ENCODE results near the gene SLC30A9. TPM values are rescaled to one million over a fixed set of nuclear protein-coding genes. Genes with fewer than 3 reads are reported as not detected.

Gene SLC30A9
- total RNA-seq, 4 donors from 2014 or later = 24.5 to 35.6 (median 27.3) TPM

DNA sequence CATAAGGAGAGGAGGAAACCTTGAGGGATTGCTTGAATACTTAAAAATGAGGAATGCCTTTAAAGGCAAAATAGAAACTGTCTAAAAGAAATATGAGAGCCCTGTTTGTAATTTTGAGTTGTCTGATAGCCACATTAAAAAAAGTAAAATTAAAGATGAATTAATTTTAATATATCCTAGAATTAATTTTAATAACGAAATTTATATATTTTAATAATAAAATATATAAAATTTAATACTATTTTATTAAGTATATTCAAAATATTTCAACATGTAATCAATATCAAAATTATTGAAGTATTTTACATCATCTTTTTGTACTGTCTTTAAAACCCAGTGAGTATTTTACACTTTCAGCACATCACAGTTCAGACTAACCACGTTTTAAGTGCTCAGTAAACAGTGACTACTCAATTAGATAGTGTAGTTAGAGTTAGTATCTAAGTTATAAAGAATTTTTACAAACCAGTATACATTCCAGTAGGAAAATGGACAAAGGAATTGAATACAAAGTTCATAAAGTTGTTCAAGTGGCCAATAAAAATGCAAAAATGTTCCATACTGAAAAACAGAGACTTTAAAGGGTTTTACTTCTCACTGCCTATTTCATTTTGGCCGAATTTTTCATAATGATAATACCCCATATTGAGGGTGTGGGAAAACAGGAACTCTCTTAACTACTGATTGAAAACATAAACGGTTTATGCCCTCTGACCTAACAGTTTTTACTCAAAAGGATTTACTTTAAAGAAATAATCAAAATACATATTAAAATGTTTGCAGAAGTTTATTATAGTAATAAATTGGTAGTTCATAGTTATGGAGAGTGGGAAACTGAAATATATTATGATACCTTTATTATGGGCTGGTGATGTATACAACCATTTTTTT, 2.9 kb downstream of the SLC30A9 start:
- Histone ChIP-seq H3K27ac (no peak overlapping the region), H3K36me3 (no peaks in the 10 kb centered on the region), H3K27me3 (no peaks in the 10 kb centered on the region), H3K4me1 (peaks cover 37 to 43% of the 10 kb centered on the region in 2 donors), H3K9me3 (no peaks in the 10 kb centered on the region), H3K4me3 (no peak overlapping the region)
- TF ChIP-seq, protein P1, sequence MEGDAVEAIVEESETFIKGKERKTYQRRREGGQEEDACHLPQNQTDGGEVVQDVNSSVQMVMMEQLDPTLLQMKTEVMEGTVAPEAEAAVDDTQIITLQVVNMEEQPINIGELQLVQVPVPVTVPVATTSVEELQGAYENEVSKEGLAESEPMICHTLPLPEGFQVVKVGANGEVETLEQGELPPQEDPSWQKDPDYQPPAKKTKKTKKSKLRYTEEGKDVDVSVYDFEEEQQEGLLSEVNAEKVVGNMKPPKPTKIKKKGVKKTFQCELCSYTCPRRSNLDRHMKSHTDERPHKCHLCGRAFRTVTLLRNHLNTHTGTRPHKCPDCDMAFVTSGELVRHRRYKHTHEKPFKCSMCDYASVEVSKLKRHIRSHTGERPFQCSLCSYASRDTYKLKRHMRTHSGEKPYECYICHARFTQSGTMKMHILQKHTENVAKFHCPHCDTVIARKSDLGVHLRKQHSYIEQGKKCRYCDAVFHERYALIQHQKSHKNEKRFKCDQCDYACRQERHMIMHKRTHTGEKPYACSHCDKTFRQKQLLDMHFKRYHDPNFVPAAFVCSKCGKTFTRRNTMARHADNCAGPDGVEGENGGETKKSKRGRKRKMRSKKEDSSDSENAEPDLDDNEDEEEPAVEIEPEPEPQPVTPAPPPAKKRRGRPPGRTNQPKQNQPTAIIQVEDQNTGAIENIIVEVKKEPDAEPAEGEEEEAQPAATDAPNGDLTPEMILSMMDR (IDR thresholded peaks at IDR 0.05 in 4 of 5, conservative IDR thresholded peaks at IDR 0.05 in 1 of 5) = no peak
- no peak for TF ChIP-seq POLR2A (IDR thresholded peaks at IDR 0.05)
- DNase-seq (no peak), ATAC-seq (no peak)
- in situ Hi-C loops (cut with MboI; ENCODE audit: low sequenced_read_pairs in 4 of 4) (no loop called here), intact Hi-C loops (cut with DNase I; ENCODE audit: low total_unique reads) (loop anchor here (5.0 kb wide), 1 partner anchor 584 kb away; no protein-coding TSS in a partner anchor)

GRCh38 chr4:41994461-41994985, 4.2 kb downstream of the SLC30A9 start:
- DNase-seq = no peak
- intact Hi-C loops (cut with DNase I; ENCODE audit: low total_unique reads) = loop anchor here (5.0 kb wide), 1 partner anchor 583 kb away; no protein-coding TSS in a partner anchor
- H3K27ac ChIP-seq = no peak overlapping the region
- no peak for ATAC-seq
- no peaks in the 10 kb centered on the region for H3K36me3 ChIP-seq
- no peaks in the 10 kb centered on the region for H3K27me3 ChIP-seq
- H3K4me3 ChIP-seq = no peak overlapping the region
- TF ChIP-seq, protein P1 (IDR thresholded peaks at IDR 0.05 in 4 of 5, conservative IDR thresholded peaks at IDR 0.05 in 1 of 5) = no peak
- TF ChIP-seq POLR2A (IDR thresholded peaks at IDR 0.05) = no peak
- H3K9me3 ChIP-seq = no peaks in the 10 kb centered on the region
- H3K4me1 ChIP-seq = peaks cover 26 to 31% of the 10 kb centered on the region in 2 donors
- in situ Hi-C loops (cut with MboI; ENCODE audit: low sequenced_read_pairs in 4 of 4) = no loop called here

DNA sequence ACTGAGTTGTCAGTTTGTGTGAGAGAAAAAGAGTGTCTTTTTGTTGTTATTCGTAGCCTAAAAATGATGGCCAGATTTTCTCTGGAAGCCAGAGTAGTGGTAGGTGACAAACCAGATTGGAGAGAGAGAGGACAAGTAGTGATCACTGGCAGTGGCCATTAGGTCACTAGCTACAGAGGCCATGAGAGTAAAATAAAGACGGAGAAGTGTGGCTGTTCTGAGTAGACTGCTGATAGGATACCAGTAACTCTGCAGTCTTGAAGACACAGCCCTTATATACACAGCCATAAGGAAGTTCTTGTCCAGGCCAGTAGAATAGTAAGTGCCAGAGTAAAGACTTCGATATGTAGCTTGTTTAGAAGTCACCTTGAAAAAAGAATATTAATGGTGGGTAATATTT, 7.7 kb downstream of the SLC30A9 start:
- TF ChIP-seq POLR2A (IDR thresholded peaks at IDR 0.05) = no peak
- TF ChIP-seq, protein P1 (IDR thresholded peaks at IDR 0.05 in 4 of 5, conservative IDR thresholded peaks at IDR 0.05 in 1 of 5) = no peak
- Histone ChIP-seq H3K27ac (no peak overlapping the region), H3K27me3 (no peaks in the 10 kb centered on the region), H3K4me3 (no peak overlapping the region), H3K9me3 (no peaks in the 10 kb centered on the region), H3K4me1 (peaks cover 3 to 5% of the 10 kb centered on the region in 2 donors), H3K36me3 (peaks cover 0 to 9% of the 10 kb centered on the region in 2 donors)
- intact Hi-C loops (cut with DNase I; ENCODE audit: low total_unique reads) (no loop called here), in situ Hi-C loops (cut with MboI; ENCODE audit: low sequenced_read_pairs in 4 of 4) (no loop called here)
- DNase-seq = no peak
- ATAC-seq = no peak

DNA sequence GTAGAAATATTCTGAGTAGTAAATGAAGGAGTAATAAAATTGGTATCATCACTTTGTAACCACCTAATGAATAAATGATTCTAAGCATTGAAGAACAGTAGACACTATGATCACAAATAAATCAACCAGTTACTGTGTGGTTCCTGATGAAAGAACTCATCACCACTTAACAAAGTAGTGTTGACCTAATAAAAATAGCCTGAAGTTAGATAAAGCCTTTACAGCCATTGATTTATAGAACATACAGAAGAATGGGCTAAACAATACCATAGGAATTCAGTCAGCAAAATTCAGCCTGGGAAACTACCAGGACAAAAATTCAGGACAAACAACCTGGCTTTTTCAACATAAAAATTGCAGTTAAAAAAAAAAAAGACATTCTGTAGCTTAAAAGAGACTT, 9.0 kb downstream of the SLC30A9 start:
- no peaks in the 10 kb centered on the region for H3K9me3 ChIP-seq
- intact Hi-C loops (cut with DNase I; ENCODE audit: low total_unique reads) (no loop called here), in situ Hi-C loops (cut with MboI; ENCODE audit: low sequenced_read_pairs in 4 of 4) (no loop called here)
- H3K27me3 ChIP-seq = no peaks in the 10 kb centered on the region
- no peak for ATAC-seq
- TF ChIP-seq POLR2A (IDR thresholded peaks at IDR 0.05) = no peak
- TF ChIP-seq, protein P1 (IDR thresholded peaks at IDR 0.05 in 4 of 5, conservative IDR thresholded peaks at IDR 0.05 in 1 of 5) = no peak
- peaks cover 0 to 9% of the 10 kb centered on the region in 2 donors for H3K36me3 ChIP-seq
- H3K4me1 ChIP-seq = no peaks in the 10 kb centered on the region
- no peak overlapping the region for H3K27ac ChIP-seq
- DNase-seq = no peak
- no peak overlapping the region for H3K4me3 ChIP-seq

Measured in gastrocnemius medialis (tissue), 4 donors.